22Rv1 (cell line): ENCODE results near the gene PRDM11.

ENCODE experiments used
- CTCF ChIP-seq: fragments of 450-650 bp; IDR thresholded peaks from 2 replicates; pipeline ENCODE4 v1.5.1; 2017; ENCODE audit warnings: mild to moderate bottlenecking
- ZFX ChIP-seq: fragments of 450-650 bp; IDR thresholded peaks from 2 replicates; pipeline ENCODE4 v1.6.1; 2017; ENCODE audit warnings: antibody characterized with exemption, borderline replicate concordance

DNA sequence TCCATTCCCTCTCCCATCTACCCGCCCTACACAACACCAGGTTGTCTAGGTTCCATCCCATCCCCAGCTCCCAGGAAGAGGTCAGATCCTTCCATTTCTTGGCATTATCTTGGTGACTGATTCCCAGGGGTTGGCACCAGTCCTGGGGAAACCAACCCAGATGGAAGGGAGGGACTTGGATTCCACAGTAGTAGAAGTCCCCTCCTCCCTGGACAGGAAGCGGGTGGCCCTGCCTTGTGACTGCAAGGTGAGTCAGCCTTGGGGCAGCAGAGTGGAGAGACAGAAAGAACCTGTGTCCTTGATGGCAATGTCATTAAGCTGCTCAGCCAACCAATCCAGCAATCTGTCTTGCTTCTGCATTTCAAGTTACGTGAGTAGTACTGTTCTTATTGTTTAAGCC, 113.2 kb downstream of the PRDM11 start:
- TF ChIP-seq CTCF: no peak
- no peak for TF ChIP-seq ZFX
